Stimulated activated naive CD8-positive, alpha-beta T cell treated with anti-CD3 and anti-CD28 coated beads, Interleukin-15, Interleukin-2, amounts not matched to agents 100 ng/mL and 50 ng/mL, for 24 hours (primary cell): ENCODE results near the gene FAM216A.
"Not testable (repeated sequence)": the region's sequence is repeated elsewhere in the genome, so short reads cannot be mapped to it uniquely, and the experiment has no call there.

Experiments used
- H3K27ac Mint-ChIP-seq: one replicate; pipeline ENCODE4 v1.8.0; 2021; ENCODE audit warnings: mild to moderate bottlenecking, mixed read lengths
- H3K27me3 Mint-ChIP-seq: one replicate; pipeline ENCODE4 v1.8.0; 2021; ENCODE audit warnings: mixed read lengths
- H3K36me3 Mint-ChIP-seq: one replicate; pipeline ENCODE4 v1.8.0; 2021; ENCODE audit warnings: low read depth, mixed read lengths
- H3K4me1 Mint-ChIP-seq: one replicate; pipeline ENCODE4 v1.8.0; 2021; ENCODE audit warnings: low read depth, mixed read lengths
- H3K4me3 Mint-ChIP-seq: one replicate; pipeline ENCODE4 v1.8.0; 2021; ENCODE audit warnings: mild to moderate bottlenecking, mixed read lengths
- H3K9me3 Mint-ChIP-seq: one replicate; pipeline ENCODE4 v1.8.0; 2021; ENCODE audit warnings: mixed read lengths

The FAM216A gene

GRCh38 chr12:110468214-110469048 lies at the start of gene FAM216A, which contains the start of gene GPN3:
FAM216A (plus strand) TSS chr12:110468845; CDS start chr12:110468876, 31 bp downstream.
GPN3 (minus strand) TSS chr12:110468257; CDS start chr12:110468203, 54 bp downstream.
- peak within 1 kb of the TSS; percentile 97 for H3K4me3 Mint-ChIP-seq
- no peaks in the 10 kb centered on the region for H3K9me3 Mint-ChIP-seq
- H3K4me1 Mint-ChIP-seq, result peaks cover 52% of the 10 kb centered on the region
- H3K36me3 Mint-ChIP-seq, result peaks cover 47% of the 10 kb centered on the region
- peak within 1 kb of the TSS; percentile 100 for H3K27ac Mint-ChIP-seq
- H3K27me3 Mint-ChIP-seq, result no peaks in the 10 kb centered on the region

GRCh38 chr12:110420644-110421043 lies 48.0 kb upstream of the FAM216A start:
- H3K36me3 Mint-ChIP-seq, H3K4me1 Mint-ChIP-seq, H3K4me3 Mint-ChIP-seq, H3K27ac Mint-ChIP-seq, H3K27me3 Mint-ChIP-seq, H3K9me3 Mint-ChIP-seq: not testable (repeated sequence)

GRCh38 chr12:110421159-110421661 lies 47.4 kb upstream of the FAM216A start:
- H3K27ac Mint-ChIP-seq, result no peak overlapping the region
- no peaks in the 10 kb centered on the region for H3K27me3 Mint-ChIP-seq
- no peaks in the 10 kb centered on the region for H3K9me3 Mint-ChIP-seq
- no peaks in the 10 kb centered on the region for H3K36me3 Mint-ChIP-seq
- no peak overlapping the region for H3K4me3 Mint-ChIP-seq
- no peaks in the 10 kb centered on the region for H3K4me1 Mint-ChIP-seq

GRCh38 chr12:110421701-110422100 lies 46.9 kb upstream of the FAM216A start:
- Mint-ChIP-seq H3K4me3 (no peak overlapping the region), H3K27ac (no peak overlapping the region), H3K36me3 (no peaks in the 10 kb centered on the region), H3K9me3 (no peaks in the 10 kb centered on the region), H3K27me3 (no peaks in the 10 kb centered on the region), H3K4me1 (no peaks in the 10 kb centered on the region)

- Mint-ChIP-seq H3K4me3 (no peak overlapping the region), H3K27me3 (no peaks in the 10 kb centered on the region), H3K27ac (no peak overlapping the region), H3K9me3 (no peaks in the 10 kb centered on the region), H3K36me3 (no peaks in the 10 kb centered on the region), H3K4me1 (no peaks in the 10 kb centered on the region)
These were observed 44.4 kb upstream of the FAM216A start for GRCh38 chr12:110424237-110424636.

- Mint-ChIP-seq H3K4me3 (no peak overlapping the region), H3K36me3 (no peaks in the 10 kb centered on the region), H3K27me3 (no peaks in the 10 kb centered on the region), H3K9me3 (no peaks in the 10 kb centered on the region), H3K4me1 (peaks cover 3% of the 10 kb centered on the region), H3K27ac (no peak overlapping the region)
These were observed 42.2 kb upstream of the FAM216A start for GRCh38 chr12:110426406-110426805.

- not testable (repeated sequence) for H3K36me3 Mint-ChIP-seq, H3K27me3 Mint-ChIP-seq, H3K4me1 Mint-ChIP-seq, H3K27ac Mint-ChIP-seq, H3K9me3 Mint-ChIP-seq, H3K4me3 Mint-ChIP-seq
These were observed 39.0 kb upstream of the FAM216A start for GRCh38 chr12:110429676-110430075.

- Mint-ChIP-seq H3K9me3 (no peaks in the 10 kb centered on the region), H3K27me3 (no peaks in the 10 kb centered on the region), H3K36me3 (peaks cover 28% of the 10 kb centered on the region), H3K27ac (no peak overlapping the region), H3K4me3 (no peak overlapping the region), H3K4me1 (peaks cover 10% of the 10 kb centered on the region)
These were observed 36.6 kb upstream of the FAM216A start for GRCh38 chr12:110431957-110432587.

GRCh38 chr12:110436231-110436630 lies 32.4 kb upstream of the FAM216A start:
- no peaks in the 10 kb centered on the region for H3K9me3 Mint-ChIP-seq
- H3K27me3 Mint-ChIP-seq, result no peaks in the 10 kb centered on the region
- no peak overlapping the region for H3K27ac Mint-ChIP-seq
- peaks cover 9% of the 10 kb centered on the region for H3K4me1 Mint-ChIP-seq
- peaks cover 50% of the 10 kb centered on the region for H3K36me3 Mint-ChIP-seq
- H3K4me3 Mint-ChIP-seq, result no peak overlapping the region

GRCh38 chr12:110444455-110444854 lies 24.2 kb upstream of the FAM216A start:
- no peak overlapping the region for H3K4me3 Mint-ChIP-seq
- no peaks in the 10 kb centered on the region for H3K27me3 Mint-ChIP-seq
- peak overlapping the region; percentile 19 for H3K27ac Mint-ChIP-seq
- H3K36me3 Mint-ChIP-seq, result peaks cover 53% of the 10 kb centered on the region
- no peaks in the 10 kb centered on the region for H3K9me3 Mint-ChIP-seq
- H3K4me1 Mint-ChIP-seq, result peaks cover 41% of the 10 kb centered on the region

- peaks cover 47% of the 10 kb centered on the region for H3K4me1 Mint-ChIP-seq
- peaks cover 62% of the 10 kb centered on the region for H3K36me3 Mint-ChIP-seq
These were observed 18.7 kb upstream of the FAM216A start, which contains the start of gene ARPC3 for GRCh38 chr12:110449799-110450497. ARPC3 (minus strand) TSS chr12:110450337; CDS start chr12:110450260, 77 bp downstream.

GRCh38 chr12:110451263-110451662 lies 17.4 kb upstream of the FAM216A start:
- Mint-ChIP-seq H3K4me1 (peaks cover 44% of the 10 kb centered on the region), H3K27ac (peak overlapping the region; percentile 100), H3K9me3 (no peaks in the 10 kb centered on the region), H3K36me3 (peaks cover 62% of the 10 kb centered on the region), H3K27me3 (no peaks in the 10 kb centered on the region), H3K4me3 (no peak overlapping the region)

More at GRCh38 chr12:110449799-110450497, 18.7 kb upstream of the FAM216A start, which contains the start of gene ARPC3:
- no peaks in the 10 kb centered on the region for H3K9me3 Mint-ChIP-seq
- no peaks in the 10 kb centered on the region for H3K27me3 Mint-ChIP-seq
- H3K4me3 Mint-ChIP-seq, result peak within 1 kb of the TSS; percentile 99
- peak within 1 kb of the TSS; percentile 100 for H3K27ac Mint-ChIP-seq

- Mint-ChIP-seq H3K27me3 (no peaks in the 10 kb centered on the region), H3K27ac (no peak overlapping the region), H3K9me3 (no peaks in the 10 kb centered on the region), H3K4me3 (no peak overlapping the region), H3K36me3 (peaks cover 56% of the 10 kb centered on the region), H3K4me1 (peaks cover 27% of the 10 kb centered on the region)
These were observed 14.9 kb upstream of the FAM216A start for GRCh38 chr12:110453569-110454296.

- Mint-ChIP-seq H3K4me1 (peaks cover 8% of the 10 kb centered on the region), H3K27me3 (no peaks in the 10 kb centered on the region), H3K9me3 (no peaks in the 10 kb centered on the region), H3K4me3 (no peak overlapping the region), H3K27ac (no peak overlapping the region), H3K36me3 (peaks cover 52% of the 10 kb centered on the region)
These were observed 9.9 kb upstream of the FAM216A start for GRCh38 chr12:110458756-110459155.
